Activated T-cell treated with anti-CD3 and anti-CD28 coated beads for 48 hours (primary cell): ENCODE data around the gene STARD7.

Experiments
- DNase-seq: peaks from one replicate; pipeline ENCODE4 v3.0.0-alpha.2; 2020; ENCODE audit warnings: low read depth

STARD7 gene

DNA sequence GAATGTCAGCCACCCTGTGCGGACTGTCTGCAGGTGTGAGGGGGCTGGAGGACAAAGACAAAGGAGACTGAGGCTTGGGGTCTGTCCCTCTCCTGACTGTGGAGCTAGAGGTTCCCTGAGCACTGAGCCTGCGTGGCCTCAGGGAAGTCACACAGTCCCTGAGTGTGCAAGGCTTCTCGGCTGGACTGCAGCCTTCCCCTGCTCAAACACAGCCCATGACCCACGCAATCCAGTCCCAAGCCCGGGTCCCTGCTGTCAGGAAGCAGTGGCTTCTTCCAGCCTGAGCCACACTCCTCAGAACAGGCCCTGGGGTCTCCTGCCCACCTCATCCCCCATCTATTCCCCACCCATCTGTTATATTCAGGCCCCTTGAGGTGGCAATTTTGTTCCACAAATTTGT, 73.0 kb downstream of the STARD7 start:
- DNase-seq, result no peak

- DNase-seq, result no peak
Observed at GRCh38 chr2:96135171-96135570, 73.5 kb downstream of the STARD7 start.
